C4-2B (cell line): ENCODE data around the gene KISS1R.
A peak's percentile ranks its signal among the peaks of the same experiment; 100 is the strongest.

Experiments used
- H3K27ac ChIP-seq: fragments of 450-650 bp; 2 replicates; pipeline ENCODE4 v1.5.1; 2017
- ZFX ChIP-seq: fragments of 450-650 bp; IDR thresholded peaks from 2 replicates; pipeline ENCODE4 v1.6.1; 2017
- TF ChIP-seq, protein P1 (sequence below): fragments of 450-650 bp; conservative IDR thresholded peaks from 2 replicates; pipeline ENCODE4 v1.5.1; 2017; ENCODE audit warnings: mild to moderate bottlenecking

The KISS1R gene

DNA sequence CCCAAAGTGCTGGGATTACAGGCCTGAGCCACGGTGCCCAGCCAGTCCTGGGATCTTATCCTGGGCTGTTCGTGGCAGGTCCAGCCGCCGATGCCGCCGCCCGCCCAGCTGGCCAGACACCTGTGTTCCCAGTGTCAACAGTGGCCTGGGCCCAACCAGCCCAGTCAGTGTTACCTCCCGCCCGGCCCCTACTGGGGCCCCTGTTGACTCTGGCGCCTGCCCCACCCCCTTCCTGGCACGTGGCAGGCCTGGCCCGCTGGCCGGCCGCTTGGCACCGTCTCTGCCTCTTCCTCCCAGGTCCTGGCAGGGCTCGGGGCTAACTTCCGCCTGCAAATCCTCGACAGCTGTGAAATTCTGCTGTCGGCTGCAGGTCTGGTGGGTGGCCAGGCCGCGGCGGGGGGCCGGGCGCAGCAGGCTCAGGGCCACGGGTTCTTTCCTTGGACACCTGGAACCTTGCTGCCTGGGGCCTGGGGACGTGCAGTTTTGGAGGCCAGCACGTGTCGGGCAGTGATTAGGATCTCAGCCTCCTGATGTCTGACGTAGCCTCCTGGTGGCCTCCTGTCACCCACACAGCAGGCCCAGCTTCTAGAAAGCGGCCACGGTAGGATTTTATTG is 17.8 kb downstream of the KISS1R start:
- H3K27ac ChIP-seq, result peak overlapping the region; percentile 42
- TF ChIP-seq, protein P1, sequence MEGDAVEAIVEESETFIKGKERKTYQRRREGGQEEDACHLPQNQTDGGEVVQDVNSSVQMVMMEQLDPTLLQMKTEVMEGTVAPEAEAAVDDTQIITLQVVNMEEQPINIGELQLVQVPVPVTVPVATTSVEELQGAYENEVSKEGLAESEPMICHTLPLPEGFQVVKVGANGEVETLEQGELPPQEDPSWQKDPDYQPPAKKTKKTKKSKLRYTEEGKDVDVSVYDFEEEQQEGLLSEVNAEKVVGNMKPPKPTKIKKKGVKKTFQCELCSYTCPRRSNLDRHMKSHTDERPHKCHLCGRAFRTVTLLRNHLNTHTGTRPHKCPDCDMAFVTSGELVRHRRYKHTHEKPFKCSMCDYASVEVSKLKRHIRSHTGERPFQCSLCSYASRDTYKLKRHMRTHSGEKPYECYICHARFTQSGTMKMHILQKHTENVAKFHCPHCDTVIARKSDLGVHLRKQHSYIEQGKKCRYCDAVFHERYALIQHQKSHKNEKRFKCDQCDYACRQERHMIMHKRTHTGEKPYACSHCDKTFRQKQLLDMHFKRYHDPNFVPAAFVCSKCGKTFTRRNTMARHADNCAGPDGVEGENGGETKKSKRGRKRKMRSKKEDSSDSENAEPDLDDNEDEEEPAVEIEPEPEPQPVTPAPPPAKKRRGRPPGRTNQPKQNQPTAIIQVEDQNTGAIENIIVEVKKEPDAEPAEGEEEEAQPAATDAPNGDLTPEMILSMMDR, result no peak
- no peak for TF ChIP-seq ZFX

DNA sequence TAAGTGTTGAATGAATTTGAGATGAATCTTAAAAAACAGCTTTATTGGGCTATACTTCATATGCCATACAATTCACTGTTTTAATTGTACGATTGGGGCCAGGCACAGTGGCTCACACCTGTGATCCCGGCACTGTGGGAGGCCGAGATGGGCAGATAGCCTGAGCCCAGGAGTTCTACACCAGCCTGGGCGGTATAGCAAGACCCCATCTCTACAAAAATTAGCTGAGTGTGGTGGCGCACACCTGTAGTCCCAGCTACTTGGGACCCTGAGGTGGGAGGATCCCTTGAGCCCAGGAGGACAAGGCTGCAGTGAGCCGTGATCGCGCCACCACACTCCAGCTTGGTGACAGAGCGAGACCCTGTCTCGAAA is 19.0 kb downstream of the KISS1R start:
- TF ChIP-seq, protein P1, result no peak
- no peak for TF ChIP-seq ZFX
- H3K27ac ChIP-seq, result no peak overlapping the region

DNA sequence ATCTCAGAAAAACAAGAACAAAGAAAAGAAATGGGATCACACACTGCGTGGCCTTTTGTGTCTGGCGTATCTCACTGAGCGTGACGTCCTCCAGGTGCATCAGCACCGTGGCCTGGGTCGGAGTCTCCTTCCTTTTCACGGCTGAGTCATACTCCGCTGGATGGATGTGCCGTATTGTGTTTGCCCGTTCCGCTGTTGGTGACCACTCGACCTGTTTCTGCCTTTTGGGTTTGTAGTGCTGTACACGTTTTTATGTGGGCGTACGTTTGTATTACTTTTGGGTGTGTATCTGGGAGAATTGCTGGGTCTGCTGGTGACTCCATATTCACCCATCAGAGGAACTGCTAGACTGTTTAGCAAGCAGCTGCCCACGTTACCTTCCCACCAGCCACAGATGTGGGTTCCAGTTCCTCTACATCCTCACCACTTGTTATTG is 20.1 kb downstream of the KISS1R start:
- no peak overlapping the region for H3K27ac ChIP-seq
- no peak for TF ChIP-seq ZFX
- TF ChIP-seq, protein P1, result no peak

DNA sequence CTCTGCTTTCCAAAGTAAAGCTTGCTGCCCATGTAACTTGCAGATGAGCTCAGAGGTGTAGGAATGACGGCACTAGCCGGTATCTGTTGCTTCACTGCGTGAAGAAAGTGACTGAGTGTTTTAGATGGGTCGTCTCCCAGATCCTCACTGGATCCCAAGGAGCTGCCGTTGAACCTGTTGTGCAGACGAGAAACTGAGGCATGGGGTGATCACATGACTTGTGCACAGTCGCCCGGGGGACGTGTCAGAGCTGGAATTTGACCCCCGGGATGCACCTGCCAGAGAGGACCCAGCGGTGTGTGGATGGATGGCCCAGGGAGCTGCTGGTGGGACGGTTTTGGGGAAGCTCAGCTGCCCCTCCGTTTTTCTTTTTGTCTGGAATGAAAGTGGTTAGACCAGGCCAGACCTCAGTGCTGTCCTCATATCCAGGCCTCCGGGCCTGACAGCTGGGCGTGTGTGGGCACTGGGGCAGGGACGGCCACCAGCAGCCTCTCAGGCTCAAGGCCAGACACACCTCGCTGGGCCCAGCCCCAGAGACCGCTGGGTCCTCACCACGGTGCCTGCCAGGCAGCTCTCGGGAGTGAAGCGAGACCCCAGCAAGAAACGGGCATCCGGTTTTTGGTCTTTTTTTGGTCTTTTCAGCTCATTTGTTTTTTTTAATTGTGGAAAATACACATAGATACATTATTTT is 21.2 kb downstream of the KISS1R start:
- TF ChIP-seq ZFX, result no peak
- TF ChIP-seq, protein P1, result no peak
- no peak overlapping the region for H3K27ac ChIP-seq

DNA sequence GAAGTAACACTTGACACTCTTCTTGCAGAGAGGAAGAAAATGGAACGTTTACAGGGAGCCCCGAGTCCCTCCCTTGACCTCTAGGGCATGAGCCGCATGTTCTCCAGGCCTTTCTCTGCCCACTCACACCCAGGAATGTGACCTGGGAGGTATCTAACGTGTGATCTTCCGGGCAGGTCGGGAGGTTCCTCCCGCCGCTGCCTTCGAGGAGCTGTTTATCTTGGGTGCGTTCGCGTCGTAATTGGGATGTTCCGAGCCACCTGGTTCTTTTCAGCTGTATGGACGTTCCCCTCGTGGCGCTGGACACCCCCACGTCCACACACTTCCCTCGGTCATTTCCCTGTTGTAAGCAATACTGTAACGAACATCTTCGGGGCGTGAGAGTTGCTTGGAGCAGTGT is 22.3 kb downstream of the KISS1R start:
- TF ChIP-seq, protein P1, result no peak
- no peak for TF ChIP-seq ZFX
- no peak overlapping the region for H3K27ac ChIP-seq

DNA sequence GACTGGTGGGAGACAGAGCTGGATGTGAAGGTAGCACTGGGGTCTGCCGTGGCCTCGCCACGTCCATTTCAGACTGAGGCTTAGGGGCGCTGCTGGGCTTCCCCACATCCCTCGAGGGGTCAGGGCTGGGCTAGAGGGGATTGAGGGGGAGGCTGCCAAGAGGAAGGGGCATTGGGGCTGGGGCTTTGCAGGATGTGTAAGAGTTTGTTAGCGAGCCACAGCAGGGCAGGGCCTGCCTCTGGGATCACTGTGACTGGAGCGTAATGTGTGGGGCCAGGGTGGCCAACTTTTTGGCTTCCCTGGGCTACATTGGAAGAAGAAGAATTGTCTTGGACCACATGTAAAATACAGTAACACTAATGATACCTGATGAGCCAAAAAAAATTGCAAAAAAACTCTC is 22.8 kb downstream of the KISS1R start:
- peak overlapping the region; percentile 76 for H3K27ac ChIP-seq
- TF ChIP-seq, protein P1, result no peak
- no peak for TF ChIP-seq ZFX

DNA sequence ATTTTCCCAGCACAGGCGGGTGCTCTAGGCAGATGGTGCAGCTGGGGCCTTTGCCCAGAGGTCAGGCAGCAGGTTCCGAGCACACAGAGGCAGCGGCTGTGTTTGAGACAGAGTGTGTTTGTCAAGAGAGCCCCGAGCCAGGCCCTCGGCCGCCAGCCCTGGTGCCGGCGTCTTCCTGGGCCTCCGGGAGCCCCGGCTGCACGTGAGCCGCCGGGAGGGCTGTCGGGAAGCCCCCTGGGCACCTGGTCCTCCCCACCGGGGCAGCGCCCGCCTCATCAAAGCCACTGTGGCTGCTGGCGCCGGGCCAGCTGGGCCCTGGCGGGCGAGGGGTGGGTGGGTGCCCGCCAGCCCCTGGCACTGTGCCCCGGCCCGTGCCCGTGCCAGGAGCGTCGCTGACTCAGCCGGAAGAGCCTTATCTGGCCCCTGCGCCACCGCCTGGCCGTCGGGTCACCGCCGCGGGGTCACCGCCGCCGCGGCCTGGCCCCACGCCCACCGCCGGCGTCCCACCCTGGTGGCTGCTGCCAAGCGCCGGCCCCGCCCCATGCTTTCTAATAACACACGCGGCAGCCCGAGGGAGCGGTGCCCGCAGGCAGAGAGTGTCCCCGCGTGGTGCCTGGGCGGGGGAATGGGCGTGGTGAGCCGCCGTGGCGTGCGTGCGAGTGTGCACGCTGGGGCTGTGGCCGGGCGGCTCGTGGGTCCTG is 23.6 kb downstream of the KISS1R start:
- H3K27ac ChIP-seq, result peak overlapping the region; percentile 76
- no peak; the same call in 1 of the 2 replicates for TF ChIP-seq ZFX
- TF ChIP-seq, protein P1, result no peak
